ENCODE data around the gene MED29.

The MED29 gene

GRCh38 chr19:39390751-39391437 is at the start of gene MED29, which contains the start of gene PAF1:
MED29 (plus strand) TSS chr19:39391378; CDS start chr19:39391423, 45 bp downstream.
PAF1 (minus strand) TSS chr19:39391106; CDS start chr19:39390864, 242 bp downstream.
- DNase-seq = peak; percentile 99

DNA sequence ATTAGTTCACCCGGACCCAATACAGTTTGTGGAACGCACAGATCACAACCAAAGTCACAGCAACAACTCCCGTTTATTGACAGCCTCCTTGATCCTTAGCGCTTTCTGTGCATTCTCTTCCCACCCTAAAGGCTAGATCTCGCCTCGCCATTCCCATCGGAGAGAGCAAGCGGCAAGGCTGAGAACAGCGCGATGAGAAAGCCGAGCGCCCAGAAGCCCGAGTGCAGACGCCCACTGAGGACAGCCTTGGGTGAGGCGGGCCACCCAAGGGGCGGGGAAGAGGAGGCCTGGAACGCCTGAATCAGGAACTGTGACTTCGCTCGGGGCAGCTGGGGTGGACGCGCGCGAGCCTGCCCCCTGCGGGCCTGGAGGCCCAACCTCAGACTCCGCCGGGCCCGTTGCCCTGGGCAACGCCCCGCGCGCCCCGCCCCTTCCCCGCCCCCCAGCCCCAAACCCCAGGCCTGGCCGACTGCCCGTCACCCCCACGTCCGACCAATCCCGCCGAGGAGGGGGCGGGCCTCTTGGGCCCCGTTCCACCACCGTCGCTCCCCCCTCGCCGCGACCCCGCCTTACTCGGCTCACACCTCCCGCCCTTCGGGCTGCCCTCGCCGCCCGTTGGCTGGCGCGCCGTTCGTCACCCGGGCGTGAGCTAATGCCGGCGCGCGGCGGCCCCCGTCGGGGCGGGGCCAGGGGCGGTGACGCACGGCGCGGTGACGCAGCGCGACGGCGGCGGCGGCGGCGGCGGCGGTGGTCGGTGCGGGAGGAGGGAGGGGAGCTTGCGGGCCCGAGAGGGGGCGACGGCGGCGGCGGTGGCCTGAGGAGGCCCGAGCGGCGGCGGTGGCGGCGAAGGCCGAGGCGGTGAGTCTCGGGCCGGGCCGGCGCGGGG is 49.2 kb upstream of the MED29 start, which contains the start of gene SAMD4B:
SAMD4B (plus strand) TSS at position 703 of the 886 bp plus-strand sequence. CDS start 14,473 bp downstream, outside the sequence.
- peak; percentile 99 for DNase-seq

GRCh38 chr19:39342647-39343305 is 48.4 kb upstream of the MED29 start:
- no peak for DNase-seq

DNA sequence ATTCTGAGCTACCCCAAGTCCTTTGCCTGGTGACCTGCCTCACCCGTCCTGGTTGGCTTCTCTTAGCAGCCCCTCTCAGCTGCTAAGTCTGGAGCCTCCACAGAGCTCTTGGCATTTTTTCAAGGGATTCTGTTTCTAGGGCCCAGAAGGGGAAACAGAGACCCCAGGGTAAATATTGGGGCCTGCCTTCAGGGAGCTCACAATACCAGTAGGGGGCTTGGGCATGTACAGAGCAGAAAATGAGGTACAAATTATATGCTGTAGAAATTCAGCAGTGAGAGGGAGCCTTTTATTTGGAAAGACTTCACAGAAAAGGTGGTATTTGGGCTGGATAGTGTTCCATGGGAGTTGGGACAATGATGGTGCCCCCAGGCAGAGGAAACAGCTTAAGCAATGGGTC is 45.2 kb upstream of the MED29 start:
- no peak for DNase-seq

GRCh38 chr19:39347332-39348164 is 43.6 kb upstream of the MED29 start:
- DNase-seq = no peak

- no peak for DNase-seq
Observed at GRCh38 chr19:39349326-39349725, 41.9 kb upstream of the MED29 start.

GRCh38 chr19:39350156-39350555 is 41.0 kb upstream of the MED29 start:
- no peak for DNase-seq

GRCh38 chr19:39351537-39352064 is 39.6 kb upstream of the MED29 start:
- no peak for DNase-seq

GRCh38 chr19:39352381-39353255 is 38.6 kb upstream of the MED29 start:
- no peak for DNase-seq

DNA sequence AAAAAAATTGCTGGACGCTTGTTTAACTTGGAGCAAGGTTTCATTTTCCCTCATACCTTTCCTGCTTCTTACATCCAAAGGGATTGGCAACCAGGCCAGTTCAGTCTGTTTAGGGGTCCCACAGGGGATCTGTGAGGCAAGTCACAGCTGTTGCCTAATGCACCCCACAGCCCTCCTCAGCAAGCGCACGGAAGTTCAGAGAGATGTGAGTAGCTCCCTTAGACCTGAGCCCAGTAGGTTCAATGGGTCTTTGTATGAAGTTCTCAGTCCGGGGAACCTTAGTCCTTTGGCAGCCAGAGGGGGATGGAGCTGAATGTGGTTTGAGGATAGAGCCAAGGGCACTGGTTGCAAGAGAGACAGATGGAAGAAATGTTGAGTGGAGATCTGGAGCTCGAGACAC is 35.9 kb upstream of the MED29 start:
- DNase-seq = no peak

GRCh38 chr19:39356073-39356472 is 35.1 kb upstream of the MED29 start:
- DNase-seq = no peak

GRCh38 chr19:39356647-39357046 is 34.5 kb upstream of the MED29 start:
- no peak for DNase-seq

GRCh38 chr19:39359026-39359425 is 32.2 kb upstream of the MED29 start:
- DNase-seq = no peak

DNA sequence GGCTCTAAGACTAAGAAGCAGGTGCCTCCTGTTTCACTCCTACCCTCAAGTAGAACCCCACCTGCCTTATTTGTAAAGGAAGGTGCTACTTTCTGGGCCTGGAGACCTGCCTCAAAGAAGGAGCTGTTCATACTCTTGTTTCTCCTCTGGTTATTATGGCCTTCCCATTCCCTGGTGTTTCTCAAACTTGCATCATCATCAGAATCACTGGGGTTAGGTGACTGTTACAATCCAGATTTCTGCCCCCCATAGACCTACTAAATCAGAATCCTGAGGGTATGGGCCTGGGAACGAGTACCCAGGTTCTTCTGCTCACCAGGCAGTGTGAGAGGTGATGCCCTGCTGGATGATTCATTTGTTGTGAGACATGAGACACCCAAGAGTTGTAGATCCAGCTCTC is 30.6 kb upstream of the MED29 start:
- no peak for DNase-seq

DNA sequence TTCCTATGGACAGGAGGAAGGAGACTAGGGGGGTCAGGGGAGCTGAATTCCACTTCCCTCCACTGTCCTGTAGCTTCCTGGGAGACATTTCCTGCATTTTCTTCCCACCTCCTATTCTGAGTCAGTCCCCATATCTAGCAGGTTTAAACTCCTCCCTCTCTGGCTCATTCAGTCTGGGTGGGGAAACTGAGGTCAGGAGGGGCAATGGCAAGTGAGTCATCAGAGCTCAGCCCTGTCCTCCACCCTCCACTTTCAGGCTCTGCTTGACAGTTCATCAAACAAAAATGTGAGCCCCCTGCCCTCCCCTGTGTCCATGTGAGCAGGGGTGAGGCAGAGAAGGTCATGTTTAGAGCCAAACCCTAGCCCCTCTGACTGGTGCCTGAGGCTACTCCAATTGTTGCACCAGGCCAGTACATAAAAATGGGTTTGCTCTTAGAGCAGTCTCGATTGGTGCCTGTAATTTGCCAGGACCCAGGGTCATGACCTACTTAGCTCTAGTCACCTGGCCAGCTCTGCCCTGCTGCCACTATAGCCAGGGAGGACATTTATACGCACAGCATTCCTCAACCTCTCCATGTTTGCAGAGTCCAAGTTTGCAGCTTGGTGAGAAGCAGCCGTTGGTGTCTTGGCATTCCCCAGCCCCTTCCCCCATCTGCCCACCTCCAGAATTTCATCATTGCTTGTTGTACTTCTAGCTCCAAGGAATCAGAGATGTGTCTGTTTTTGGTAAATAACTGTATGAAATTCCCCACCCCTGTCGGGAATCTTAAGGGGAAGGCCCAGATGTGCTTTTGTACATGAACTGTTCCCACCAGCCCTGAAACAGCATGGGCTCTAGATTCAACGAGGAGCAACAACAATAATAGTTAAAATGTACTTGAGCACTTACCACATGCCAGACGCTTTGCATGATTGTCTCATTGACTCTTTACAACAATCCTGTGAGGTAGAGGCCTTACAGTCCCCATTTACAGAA is 28.2 kb upstream of the MED29 start:
- no peak for DNase-seq

- DNase-seq = no peak
Observed at GRCh38 chr19:39363901-39364457, 27.2 kb upstream of the MED29 start.

- DNase-seq = no peak
Observed at GRCh38 chr19:39365531-39365930, 25.6 kb upstream of the MED29 start.

GRCh38 chr19:39369200-39369599 is 22.0 kb upstream of the MED29 start:
- no peak for DNase-seq

DNA sequence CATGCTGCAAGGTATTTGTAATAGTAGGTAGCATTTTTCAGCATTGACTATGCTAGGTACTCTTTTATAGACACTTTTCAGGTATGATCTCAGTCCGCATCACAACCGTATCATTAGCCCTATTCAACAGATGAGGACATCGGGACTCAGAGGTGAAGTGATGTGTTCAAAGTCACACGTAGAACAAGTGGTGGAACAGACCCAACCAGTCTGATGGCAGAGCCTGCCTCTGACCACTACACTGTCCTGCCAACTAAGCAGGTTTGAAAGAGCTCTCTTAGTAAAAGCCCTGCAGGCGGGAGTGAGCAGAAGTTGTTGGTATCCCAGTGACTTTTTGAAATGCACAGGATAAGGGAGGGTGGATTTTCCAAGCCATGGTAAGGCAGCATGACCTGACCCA is 20.4 kb upstream of the MED29 start:
- no peak for DNase-seq
